ENCODE results near the gene OR4C11. TPM values are rescaled to one million over a fixed set of nuclear protein-coding genes. Genes with fewer than 3 reads are reported as not detected.

OR4C11 gene, protein sequence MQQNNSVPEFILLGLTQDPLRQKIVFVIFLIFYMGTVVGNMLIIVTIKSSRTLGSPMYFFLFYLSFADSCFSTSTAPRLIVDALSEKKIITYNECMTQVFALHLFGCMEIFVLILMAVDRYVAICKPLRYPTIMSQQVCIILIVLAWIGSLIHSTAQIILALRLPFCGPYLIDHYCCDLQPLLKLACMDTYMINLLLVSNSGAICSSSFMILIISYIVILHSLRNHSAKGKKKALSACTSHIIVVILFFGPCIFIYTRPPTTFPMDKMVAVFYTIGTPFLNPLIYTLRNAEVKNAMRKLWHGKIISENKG
- total RNA-seq, result not detected in 2 replicates

DNA sequence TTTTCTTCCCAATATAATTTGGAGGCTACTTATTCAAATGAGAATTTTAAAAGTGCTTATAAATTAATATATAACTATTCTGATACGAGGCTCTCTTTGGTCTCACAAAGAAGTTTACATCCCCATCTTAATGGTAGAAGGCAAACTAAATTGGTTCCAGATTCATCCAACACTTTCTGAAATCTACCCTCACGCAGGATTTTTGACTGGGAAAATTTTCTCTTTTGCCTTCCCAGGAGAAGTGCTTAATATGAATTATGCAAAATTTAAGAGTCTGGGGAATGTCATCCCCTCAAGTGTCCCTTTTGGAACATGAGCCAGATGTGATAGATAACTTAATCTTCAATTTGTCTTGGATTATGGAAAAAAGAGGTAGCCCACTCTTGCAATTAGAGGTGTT lies at the start of gene OR4C11:
Gene OR4C11, minus strand, starts transcription at position 101 of the 400 bp plus-strand sequence. CDS start 3,272 bp downstream, outside the sequence.

DNA sequence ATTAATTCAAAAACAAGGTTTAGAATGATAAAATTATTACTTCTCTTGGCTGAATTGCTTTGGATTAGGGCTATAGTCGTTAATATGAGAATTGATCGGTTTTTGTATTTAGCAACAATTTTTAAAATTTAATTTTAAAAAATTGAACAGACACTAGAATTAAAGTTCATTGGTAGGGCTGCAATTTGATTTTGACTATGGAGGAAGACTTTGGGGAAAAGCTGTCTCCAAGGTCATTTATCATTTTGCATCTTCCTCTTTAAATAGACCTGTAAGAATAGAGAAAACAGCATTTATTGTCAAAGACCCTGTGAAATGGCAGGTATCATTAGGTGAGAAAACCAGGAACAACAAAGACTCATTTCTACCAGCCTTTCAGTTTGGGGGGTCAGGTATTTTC lies 40.6 kb upstream of the OR4C11 start, which contains the start of gene OR4S2:
Gene OR4S2, plus strand, starts transcription at position 301 of the 400 bp plus-strand sequence. CDS start 2,577 bp downstream, outside the sequence.

DNA sequence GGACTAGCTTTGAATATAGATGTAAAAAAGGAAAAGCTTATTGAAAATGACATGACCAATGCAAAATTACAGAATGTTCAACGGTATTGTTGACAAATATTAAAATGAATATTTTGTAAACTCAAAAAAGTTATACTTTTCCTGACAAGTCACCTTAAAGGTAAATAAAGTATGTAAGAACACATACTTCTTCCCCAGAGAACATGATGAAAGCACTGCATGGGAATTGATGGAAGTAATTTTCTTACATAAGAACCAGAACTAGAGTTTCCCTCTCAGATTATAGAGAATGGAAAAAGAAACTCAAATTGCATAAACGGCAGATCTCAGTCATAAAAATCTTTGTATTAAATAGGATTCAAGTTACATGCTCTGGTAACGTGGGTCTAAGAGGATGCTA lies 27.4 kb upstream of the OR4C11 start, which contains the start of gene OR4P4:
Gene OR4P4, plus strand, starts transcription at position 301 of the 400 bp plus-strand sequence.

DNA sequence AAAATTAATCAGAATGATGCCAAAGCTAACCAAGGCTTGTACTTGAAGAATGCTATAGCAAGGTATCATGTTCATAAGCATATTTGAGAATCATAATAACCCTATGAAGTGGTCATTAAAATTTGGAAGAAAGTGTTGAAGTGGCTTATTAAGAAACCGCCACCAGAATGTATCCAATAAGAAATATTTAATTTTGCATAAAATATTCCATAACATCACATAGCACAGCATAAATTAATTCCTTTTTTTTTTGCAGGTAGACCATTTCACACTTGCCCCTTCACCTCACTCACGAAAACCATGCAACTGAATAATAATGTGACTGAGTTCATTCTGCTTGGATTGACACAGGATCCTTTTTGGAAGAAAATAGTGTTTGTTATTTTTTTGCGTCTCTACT lies 35.6 kb downstream of the OR4C11 start, which contains the start of gene OR4C16:
Gene OR4C16, plus strand, starts transcription at position 301 of the 400 bp plus-strand sequence. Its CDS starts 0 bp downstream, at position 301.

DNA sequence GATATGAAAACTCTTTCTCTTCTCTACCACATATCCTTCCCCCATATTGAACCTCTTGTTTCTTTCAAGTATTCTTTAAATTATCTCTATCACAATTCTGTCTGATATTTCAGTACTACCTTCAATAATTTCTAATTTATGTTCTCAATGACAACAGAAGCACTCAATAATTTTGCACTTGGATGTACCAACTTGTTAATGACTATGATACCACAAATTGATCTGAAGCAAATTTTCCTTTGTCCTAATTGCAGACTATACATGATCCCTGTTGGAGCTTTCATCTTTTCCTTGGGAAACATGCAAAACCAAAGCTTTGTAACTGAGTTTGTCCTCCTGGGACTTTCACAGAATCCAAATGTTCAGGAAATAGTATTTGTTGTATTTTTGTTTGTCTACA lies 53.3 kb downstream of the OR4C11 start, which contains the start of gene OR4C15:
Gene OR4C15, plus strand, starts transcription at position 301 of the 400 bp plus-strand sequence. Its CDS starts 0 bp downstream, at position 301.

Other genes starting within 250 kb of the OR4C11 start
- gene OR4A15, start 239.7 kb downstream of the OR4C11 start, total RNA-seq, result not detected in 2 replicates
- not detected in 2 replicates for gene OR4C15, start 53.2 kb downstream of the OR4C11 start, total RNA-seq
- not detected in 2 replicates for gene OR4C16, start 35.5 kb downstream of the OR4C11 start, total RNA-seq
- gene OR4P4, start 27.5 kb upstream of the OR4C11 start, total RNA-seq, result not detected in 2 replicates
- gene OR4S2, start 40.7 kb upstream of the OR4C11 start, total RNA-seq, result not detected in 2 replicates
- gene OR4C6, start 54.6 kb upstream of the OR4C11 start, total RNA-seq, result not detected in 2 replicates
- not detected in 2 replicates for gene OR5D13, start 165.8 kb upstream of the OR4C11 start, total RNA-seq
- not detected in 2 replicates for gene OR5D14, start 187.9 kb upstream of the OR4C11 start, total RNA-seq
- not detected in 2 replicates for gene OR5L1, start 203.7 kb upstream of the OR4C11 start, total RNA-seq
- gene OR5D18, start 212.0 kb upstream of the OR4C11 start, total RNA-seq, result not detected in 2 replicates
- not detected in 2 replicates for gene OR5L2, start 219.6 kb upstream of the OR4C11 start, total RNA-seq
- not detected in 2 replicates for gene OR5D16, start 231.1 kb upstream of the OR4C11 start, total RNA-seq